Measurements from ENCODE around the gene INSL3.

INSL3 gene

DNA sequence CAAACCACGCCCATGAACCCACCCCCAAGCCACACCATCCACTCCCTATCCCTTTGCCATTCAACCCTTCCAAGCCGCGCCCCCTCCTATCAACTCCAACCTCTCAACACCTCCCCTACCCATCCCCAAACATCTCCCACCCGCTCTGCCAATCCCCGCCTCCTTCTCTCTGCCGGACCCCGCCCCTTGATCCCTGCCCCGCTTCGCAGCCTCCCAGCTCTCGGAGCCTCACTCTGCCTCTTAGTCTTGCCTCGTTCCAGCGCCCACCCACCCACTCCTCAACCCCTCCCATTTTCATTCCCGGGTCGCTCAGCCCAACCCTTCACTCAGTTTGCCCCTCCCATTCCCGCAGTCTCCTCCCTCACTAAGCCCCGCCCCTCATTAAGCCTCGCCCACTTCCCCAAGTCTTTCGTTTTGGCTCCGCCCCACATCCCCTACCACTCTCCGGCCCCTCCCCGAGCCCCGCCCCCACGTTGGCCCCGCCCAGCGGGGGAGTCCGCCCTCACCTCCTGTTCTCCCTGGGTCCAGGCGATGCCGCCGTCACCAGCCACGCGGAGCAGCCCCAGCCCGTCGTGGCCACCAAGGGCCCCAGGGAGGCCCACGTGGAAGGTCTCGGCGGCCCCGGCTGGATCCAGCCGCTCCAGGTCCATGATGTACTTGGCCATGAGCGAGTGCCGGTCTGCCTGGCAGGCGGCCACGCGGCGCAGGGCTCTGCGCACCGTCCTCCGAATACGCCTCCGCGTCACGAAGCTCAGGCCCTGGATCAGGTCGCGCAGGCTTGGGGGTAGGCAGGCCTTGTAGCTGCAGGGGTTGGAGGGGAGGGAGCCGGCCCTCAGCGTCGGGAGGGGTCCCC lies 20.7 kb upstream of the INSL3 start:
- Histone ChIP-seq H3K36me3 (ENCODE audit: control insufficient read depth, insufficient read depth, low read length) (no peaks in the 10 kb centered on the region), H3K9ac (ENCODE audit: low read depth, low read length) (peak overlapping the region; percentile 47), H3K9me3 (ENCODE audit: control insufficient read depth, insufficient read depth, low read length) (no peaks in the 10 kb centered on the region), H3K27me3 (ENCODE audit: control insufficient read depth, insufficient read depth, low read length) (peaks cover 22% of the 10 kb centered on the region), H3K4me3 (ENCODE audit: low read depth, low read length) (peak overlapping the region; percentile 73), H3K4me1 (ENCODE audit: control insufficient read depth, insufficient read depth, low read length) (no peaks in the 10 kb centered on the region)

DNA sequence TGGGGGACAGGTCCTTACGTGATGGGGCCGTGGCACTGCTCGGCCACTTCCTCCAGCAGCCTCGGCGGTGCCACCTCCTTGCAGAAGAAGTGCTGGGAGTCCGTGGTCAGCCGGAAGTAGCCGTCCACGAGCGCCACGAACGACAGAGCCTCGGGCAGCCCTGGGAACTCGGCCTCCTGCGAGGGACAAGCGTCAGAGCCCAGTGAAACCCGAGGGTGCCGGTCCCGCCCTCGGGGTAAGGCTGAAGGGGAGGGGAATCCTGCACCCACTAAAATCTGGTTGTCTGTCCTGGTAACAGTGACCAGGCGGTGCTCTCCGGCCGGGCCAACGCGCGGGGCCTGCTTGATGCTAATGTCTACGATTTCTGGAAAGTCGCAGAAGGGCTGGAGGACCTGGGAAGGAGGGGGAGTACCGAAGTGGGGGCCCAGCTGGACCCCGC lies 20.1 kb upstream of the INSL3 start:
- Histone ChIP-seq H3K27me3 (ENCODE audit: control insufficient read depth, insufficient read depth, low read length) (peaks cover 22% of the 10 kb centered on the region), H3K9ac (ENCODE audit: low read depth, low read length) (no peak overlapping the region), H3K4me1 (ENCODE audit: control insufficient read depth, insufficient read depth, low read length) (no peaks in the 10 kb centered on the region), H3K36me3 (ENCODE audit: control insufficient read depth, insufficient read depth, low read length) (no peaks in the 10 kb centered on the region), H3K9me3 (ENCODE audit: control insufficient read depth, insufficient read depth, low read length) (no peaks in the 10 kb centered on the region), H3K4me3 (ENCODE audit: low read depth, low read length) (peak overlapping the region; percentile 73)

DNA sequence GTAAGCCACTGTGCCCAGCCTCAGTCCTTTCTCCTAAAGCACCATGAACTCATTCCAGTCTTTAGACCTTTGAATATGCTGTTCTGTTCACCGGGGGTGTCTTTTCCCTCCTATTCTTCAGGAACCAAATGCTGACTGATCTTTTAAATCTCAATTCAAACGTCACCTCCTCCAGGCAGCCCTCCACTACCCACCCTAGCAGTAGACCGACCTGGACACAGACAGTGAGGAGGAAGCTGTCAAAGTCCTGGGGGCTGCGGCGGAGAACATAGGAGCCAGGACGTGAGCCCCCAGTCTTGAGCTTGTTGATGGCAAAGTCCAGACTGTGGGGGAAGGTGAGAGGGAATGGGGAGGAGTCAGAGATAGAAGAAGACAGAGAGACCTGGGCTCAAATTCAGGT lies 18.7 kb upstream of the INSL3 start:
- no peaks in the 10 kb centered on the region for H3K4me1 ChIP-seq (ENCODE audit: control insufficient read depth, insufficient read depth, low read length)
- H3K9ac ChIP-seq (ENCODE audit: low read depth, low read length) = no peak overlapping the region
- peaks cover 22% of the 10 kb centered on the region for H3K27me3 ChIP-seq (ENCODE audit: control insufficient read depth, insufficient read depth, low read length)
- H3K9me3 ChIP-seq (ENCODE audit: control insufficient read depth, insufficient read depth, low read length) = no peaks in the 10 kb centered on the region
- no peaks in the 10 kb centered on the region for H3K36me3 ChIP-seq (ENCODE audit: control insufficient read depth, insufficient read depth, low read length)
- H3K4me3 ChIP-seq (ENCODE audit: low read depth, low read length) = no peak overlapping the region

DNA sequence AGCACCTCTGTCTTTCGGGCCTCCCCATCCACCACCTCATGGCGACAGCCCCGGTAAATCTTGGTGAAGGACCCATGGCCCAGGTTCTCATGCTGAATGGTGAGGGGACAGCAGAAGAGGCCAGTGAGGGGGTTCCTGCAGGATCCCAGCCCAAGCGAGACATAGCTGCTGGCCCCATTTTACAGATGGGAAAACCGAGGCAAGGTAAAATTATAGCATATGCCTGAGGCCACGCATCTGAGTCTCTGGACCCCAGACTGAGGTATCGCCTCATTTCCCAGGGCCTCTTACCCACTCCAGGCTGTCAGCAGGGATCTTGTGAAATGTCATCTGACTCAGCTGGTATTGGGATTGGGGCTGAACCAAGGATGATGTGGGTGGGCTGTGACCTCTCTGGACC lies 16.7 kb upstream of the INSL3 start:
- Histone ChIP-seq H3K9me3 (ENCODE audit: control insufficient read depth, insufficient read depth, low read length) (no peaks in the 10 kb centered on the region), H3K9ac (ENCODE audit: low read depth, low read length) (no peak overlapping the region), H3K4me3 (ENCODE audit: low read depth, low read length) (no peak overlapping the region), H3K4me1 (ENCODE audit: control insufficient read depth, insufficient read depth, low read length) (peaks cover 2% of the 10 kb centered on the region), H3K27me3 (ENCODE audit: control insufficient read depth, insufficient read depth, low read length) (peaks cover 18% of the 10 kb centered on the region), H3K36me3 (ENCODE audit: control insufficient read depth, insufficient read depth, low read length) (no peaks in the 10 kb centered on the region)

DNA sequence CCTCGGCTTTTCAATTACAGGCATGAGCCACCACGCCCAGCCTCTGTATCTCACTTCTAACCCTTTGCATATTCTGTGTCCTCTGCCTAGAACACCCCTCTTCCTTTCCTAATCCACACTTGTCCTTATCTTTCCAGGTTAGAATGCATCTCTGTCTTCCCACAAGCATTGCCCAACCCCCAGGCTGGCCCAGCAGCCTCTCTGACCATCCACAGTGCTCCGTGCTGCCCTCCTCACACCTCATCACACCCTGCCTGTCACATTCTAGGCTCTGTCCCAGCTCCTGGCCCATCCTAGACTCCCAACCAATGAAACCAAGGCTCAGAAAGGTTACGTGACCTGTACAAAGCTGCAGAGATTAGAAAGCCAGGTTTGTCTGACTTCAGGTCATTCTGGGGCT lies 15.2 kb upstream of the INSL3 start:
- Histone ChIP-seq H3K9ac (ENCODE audit: low read depth, low read length) (no peak overlapping the region), H3K27me3 (ENCODE audit: control insufficient read depth, insufficient read depth, low read length) (peaks cover 15% of the 10 kb centered on the region), H3K9me3 (ENCODE audit: control insufficient read depth, insufficient read depth, low read length) (no peaks in the 10 kb centered on the region), H3K36me3 (ENCODE audit: control insufficient read depth, insufficient read depth, low read length) (no peaks in the 10 kb centered on the region), H3K4me3 (ENCODE audit: low read depth, low read length) (no peak overlapping the region), H3K4me1 (ENCODE audit: control insufficient read depth, insufficient read depth, low read length) (peaks cover 2% of the 10 kb centered on the region)

DNA sequence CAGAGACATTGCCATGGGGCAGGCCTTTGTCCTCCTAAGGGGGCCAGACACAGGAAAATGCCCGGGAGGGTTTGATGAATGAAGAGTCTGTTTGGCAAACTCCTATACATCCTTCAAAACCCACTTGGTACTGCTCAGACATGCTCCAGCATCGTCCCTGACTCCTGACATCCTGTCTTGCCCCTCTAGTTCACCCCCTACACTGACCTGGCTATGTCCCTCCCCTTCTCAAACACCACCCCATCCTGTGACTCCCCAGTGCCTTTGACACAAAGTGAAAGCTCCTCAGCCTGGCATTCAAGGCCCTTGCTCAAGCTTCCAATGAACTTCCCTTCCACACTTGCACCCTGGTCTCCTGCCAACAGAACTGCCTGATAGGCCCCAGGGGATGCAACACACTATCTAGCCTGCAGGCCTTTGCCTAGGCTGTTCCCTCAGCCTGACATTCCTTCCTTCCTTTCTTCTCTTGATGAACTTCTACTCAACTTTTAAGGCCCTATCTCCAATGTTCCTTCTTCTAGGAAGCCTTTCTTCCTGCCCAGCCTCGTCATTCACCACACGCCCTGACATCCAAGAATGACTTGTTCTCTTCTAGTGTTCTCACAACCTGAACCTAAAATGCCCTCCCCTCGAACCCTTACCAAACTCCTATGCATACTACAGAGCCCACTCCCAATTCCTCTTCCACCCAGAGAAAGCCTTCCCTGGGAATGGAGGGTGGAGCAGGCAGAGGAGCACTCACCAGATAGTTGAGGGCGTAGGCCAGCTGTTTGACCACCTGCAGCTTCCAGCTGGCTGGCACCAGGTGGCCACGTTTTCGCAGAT lies 14.1 kb upstream of the INSL3 start:
- Histone ChIP-seq H3K4me3 (ENCODE audit: low read depth, low read length) (no peak overlapping the region), H3K9me3 (ENCODE audit: control insufficient read depth, insufficient read depth, low read length) (no peaks in the 10 kb centered on the region), H3K9ac (ENCODE audit: low read depth, low read length) (no peak overlapping the region), H3K36me3 (ENCODE audit: control insufficient read depth, insufficient read depth, low read length) (no peaks in the 10 kb centered on the region), H3K27me3 (ENCODE audit: control insufficient read depth, insufficient read depth, low read length) (peaks cover 9% of the 10 kb centered on the region), H3K4me1 (ENCODE audit: control insufficient read depth, insufficient read depth, low read length) (peaks cover 2% of the 10 kb centered on the region)

DNA sequence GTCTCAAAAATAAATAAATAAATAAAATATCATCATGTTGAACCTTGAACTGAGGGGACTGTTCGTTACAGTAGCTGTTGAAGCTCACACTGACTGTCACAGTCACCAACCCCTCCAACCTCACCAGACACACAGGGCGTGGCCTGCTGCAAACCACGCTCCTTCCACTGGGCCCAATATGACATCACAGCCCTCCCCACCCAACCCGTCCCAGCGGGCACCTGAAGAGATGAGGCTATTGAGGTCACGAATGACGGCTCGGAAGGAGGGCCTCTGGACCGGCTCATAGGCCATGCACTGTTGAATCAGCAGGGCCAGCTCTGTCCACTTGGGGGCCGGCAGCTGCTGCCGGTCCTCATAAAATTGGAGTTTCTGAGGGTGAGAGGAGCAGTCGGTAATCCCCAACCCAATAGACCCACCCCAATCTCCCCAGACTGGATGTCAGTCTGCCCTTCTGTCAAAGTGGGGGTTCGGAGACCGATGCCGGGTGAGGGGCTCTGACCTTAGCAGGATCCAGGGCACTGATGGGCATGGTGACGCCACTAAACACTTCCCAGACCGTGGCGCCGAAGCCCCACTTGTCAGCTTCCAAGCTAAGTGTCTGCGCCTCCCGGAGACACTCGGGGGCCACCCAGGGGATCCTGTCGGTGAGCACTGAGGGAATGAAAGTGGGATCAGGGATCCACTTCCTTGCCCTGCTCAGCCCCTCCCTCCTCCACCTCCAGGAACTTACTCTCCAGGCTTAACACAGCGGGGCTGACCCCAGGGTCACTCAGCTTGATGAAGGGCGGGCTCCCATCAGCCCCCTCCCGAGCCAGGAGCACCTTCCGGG lies 13.2 kb upstream of the INSL3 start:
- no peaks in the 10 kb centered on the region for H3K9me3 ChIP-seq (ENCODE audit: control insufficient read depth, insufficient read depth, low read length)
- H3K9ac ChIP-seq (ENCODE audit: low read depth, low read length) = no peak overlapping the region
- H3K4me3 ChIP-seq (ENCODE audit: low read depth, low read length) = no peak overlapping the region
- no peaks in the 10 kb centered on the region for H3K36me3 ChIP-seq (ENCODE audit: control insufficient read depth, insufficient read depth, low read length)
- peaks cover 2% of the 10 kb centered on the region for H3K4me1 ChIP-seq (ENCODE audit: control insufficient read depth, insufficient read depth, low read length)
- peaks cover 7% of the 10 kb centered on the region for H3K27me3 ChIP-seq (ENCODE audit: control insufficient read depth, insufficient read depth, low read length)

DNA sequence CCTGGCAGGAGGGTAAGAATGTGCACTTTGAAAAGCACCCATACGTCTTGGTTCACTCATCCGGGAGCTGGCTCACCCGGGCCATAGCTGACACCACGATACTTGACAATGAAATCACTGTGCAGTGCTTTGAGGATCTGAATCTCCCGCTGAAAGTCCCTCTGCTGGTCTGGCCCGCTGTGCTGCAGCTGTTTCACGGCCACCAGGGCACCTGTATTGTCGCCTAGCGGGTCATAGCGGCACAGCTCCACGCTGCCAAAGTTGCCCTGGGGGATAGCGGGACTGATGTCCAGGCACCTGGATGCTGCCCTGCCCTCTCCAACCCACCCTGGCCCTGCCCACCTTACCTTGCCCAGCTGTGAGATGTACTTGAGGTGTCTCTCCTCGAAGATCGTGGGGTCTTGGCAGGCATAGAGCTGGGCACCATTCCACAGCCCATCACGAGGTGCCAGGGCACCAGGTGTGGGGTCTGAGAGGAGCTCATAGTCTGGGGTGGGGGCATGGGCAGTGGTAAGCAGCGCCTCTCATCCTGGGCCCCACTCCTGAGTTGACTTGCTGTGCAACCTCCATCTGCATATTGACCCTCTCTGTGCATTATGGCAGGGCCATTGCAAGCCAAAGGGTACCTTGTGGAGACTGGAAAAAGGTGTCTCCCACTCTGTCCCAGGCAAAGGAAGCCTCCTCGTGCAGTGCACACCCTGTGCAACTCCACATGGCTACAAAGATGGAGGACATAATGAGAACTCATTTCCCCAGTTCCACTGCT lies 11.3 kb upstream of the INSL3 start:
- H3K9me3 ChIP-seq (ENCODE audit: control insufficient read depth, insufficient read depth, low read length) = no peaks in the 10 kb centered on the region
- no peak overlapping the region for H3K4me3 ChIP-seq (ENCODE audit: low read depth, low read length)
- H3K9ac ChIP-seq (ENCODE audit: low read depth, low read length) = no peak overlapping the region
- H3K4me1 ChIP-seq (ENCODE audit: control insufficient read depth, insufficient read depth, low read length) = peaks cover 2% of the 10 kb centered on the region
- no peaks in the 10 kb centered on the region for H3K36me3 ChIP-seq (ENCODE audit: control insufficient read depth, insufficient read depth, low read length)
- peaks cover 3% of the 10 kb centered on the region for H3K27me3 ChIP-seq (ENCODE audit: control insufficient read depth, insufficient read depth, low read length)

DNA sequence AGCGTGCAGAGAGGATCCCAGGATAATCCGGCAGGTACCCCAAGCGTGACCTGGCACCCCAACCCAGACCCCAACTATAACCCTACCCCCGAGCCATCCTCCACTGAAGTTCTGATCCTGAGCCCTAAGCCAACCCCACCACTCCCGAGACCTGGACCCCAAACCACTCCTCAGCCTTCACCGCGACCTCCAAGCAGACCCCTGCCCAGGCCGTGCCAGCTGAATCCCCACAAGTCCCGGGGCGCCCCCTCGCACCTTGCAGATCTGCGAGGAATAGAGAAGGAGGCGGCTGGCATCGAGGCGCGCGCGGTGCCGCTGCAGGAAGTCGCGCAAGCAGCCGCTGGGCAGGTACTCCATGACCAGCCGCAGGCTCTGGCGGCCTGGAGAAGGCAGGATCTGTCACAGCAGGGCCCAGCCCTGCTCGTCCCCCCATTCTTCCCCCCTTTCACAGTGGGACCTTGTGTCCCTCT lies 10.1 kb upstream of the INSL3 start:
- Histone ChIP-seq H3K36me3 (ENCODE audit: control insufficient read depth, insufficient read depth, low read length) (peaks cover 2% of the 10 kb centered on the region), H3K27me3 (ENCODE audit: control insufficient read depth, insufficient read depth, low read length) (peaks cover 3% of the 10 kb centered on the region), H3K9me3 (ENCODE audit: control insufficient read depth, insufficient read depth, low read length) (no peaks in the 10 kb centered on the region), H3K4me3 (ENCODE audit: low read depth, low read length) (peak overlapping the region; percentile 89), H3K4me1 (ENCODE audit: control insufficient read depth, insufficient read depth, low read length) (peaks cover 2% of the 10 kb centered on the region), H3K9ac (ENCODE audit: low read depth, low read length) (peak overlapping the region; percentile 54)

DNA sequence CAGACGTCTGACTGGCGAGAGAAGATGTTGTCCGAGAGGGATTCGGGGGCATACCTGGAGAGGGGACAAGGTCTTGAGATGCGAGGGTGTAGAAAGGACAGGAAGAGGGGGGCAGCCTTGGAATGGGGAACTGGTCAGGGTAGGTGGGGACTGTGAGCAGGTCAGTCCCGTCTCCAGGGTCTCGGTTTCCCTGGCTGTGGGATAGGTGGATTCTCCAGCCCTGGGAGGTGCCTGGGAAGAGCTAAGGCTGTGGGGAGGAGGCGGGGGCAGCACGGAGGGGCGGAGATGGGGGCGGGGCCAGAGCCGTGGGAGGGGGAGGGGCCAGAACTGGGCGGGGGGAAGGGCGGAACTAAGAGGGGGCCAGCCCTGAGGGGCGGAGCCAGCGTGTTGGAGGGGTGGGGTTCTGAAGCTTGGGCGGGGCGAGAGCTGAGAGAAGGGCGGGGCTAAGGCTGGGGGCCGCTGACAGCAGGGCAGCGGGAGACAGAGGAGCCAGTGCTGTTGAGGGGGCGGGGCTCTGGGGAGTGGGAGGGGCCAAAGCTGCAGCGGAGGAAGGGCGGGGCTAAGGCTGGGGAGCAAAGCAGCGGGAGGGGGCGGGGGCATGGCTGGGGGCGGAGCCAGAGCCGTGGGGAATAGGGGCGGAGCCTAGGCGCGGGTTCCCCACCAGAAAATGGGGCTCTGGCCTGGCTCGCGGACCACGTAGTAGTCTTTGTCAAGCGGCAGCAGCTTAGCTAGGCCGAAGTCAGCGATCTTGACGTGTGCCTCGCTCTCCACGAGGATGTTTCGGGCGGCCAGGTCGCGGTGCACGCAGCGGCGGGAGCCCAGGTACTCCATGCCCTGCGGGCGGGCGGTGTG lies 9.5 kb upstream of the INSL3 start:
- Histone ChIP-seq H3K4me3 (ENCODE audit: low read depth, low read length) (peak overlapping the region; percentile 97), H3K9ac (ENCODE audit: low read depth, low read length) (peak overlapping the region; percentile 83)

More for the DNA sequence above, 9.5 kb upstream of the INSL3 start:
- Histone ChIP-seq H3K27me3 (ENCODE audit: control insufficient read depth, insufficient read depth, low read length) (peaks cover 3% of the 10 kb centered on the region), H3K9me3 (ENCODE audit: control insufficient read depth, insufficient read depth, low read length) (no peaks in the 10 kb centered on the region), H3K36me3 (ENCODE audit: control insufficient read depth, insufficient read depth, low read length) (peaks cover 2% of the 10 kb centered on the region), H3K4me1 (ENCODE audit: control insufficient read depth, insufficient read depth, low read length) (peaks cover 2% of the 10 kb centered on the region)

All from iPS-15b (cell line).